Astrocyte (in vitro differentiated cells and primary cell): ENCODE results near the gene MOV10L1. TPM values are rescaled to one million over a fixed set of nuclear protein-coding genes. Genes with fewer than 3 reads are reported as not detected.

Experiments
- DNase-seq: peaks from one replicate; pipeline ENCODE4 v3.0.0-alpha.2; 2010; ENCODE audit warnings: low read depth
- FAIRE-seq: peaks from 2 replicates; lab custom pipeline; 2011; peaks lifted over from hg19 to GRCh38; lab: Jason Lieb, UNC
- H2AFZ ChIP-seq: 2 replicates; pipeline ENCODE4 v1.6.0; 2012; ENCODE audit warnings: low read depth, low read length, inconsistent platforms
- H3K27ac ChIP-seq: 2 replicates; pipeline ENCODE4 v1.5.1; 2011; ENCODE audit warnings: low read depth, low read length, inconsistent platforms
- H3K27me3 ChIP-seq: 2 replicates; pipeline ENCODE4 v1.6.0; 2011; ENCODE audit warnings: low read length, inconsistent platforms; ENCODE audit not compliant: insufficient read depth
- H3K36me3 ChIP-seq: 2 replicates; pipeline ENCODE4 v1.5.1; 2011; ENCODE audit warnings: low read length, inconsistent platforms; ENCODE audit not compliant: insufficient read depth
- H3K4me1 ChIP-seq: 2 replicates; pipeline ENCODE4 v1.5.1; 2011; ENCODE audit warnings: low read length, inconsistent platforms; ENCODE audit not compliant: insufficient read depth
- H3K4me2 ChIP-seq: 2 replicates; pipeline ENCODE4 v1.6.0; 2012; ENCODE audit warnings: low read length, inconsistent platforms
- H3K4me3 ChIP-seq: 2 replicates; pipeline ENCODE4 v1.5.1; 2011; ENCODE audit warnings: low read depth, mild to moderate bottlenecking, low read length, inconsistent platforms; ENCODE audit not compliant: insufficient read depth
- H3K79me2 ChIP-seq: 2 replicates; pipeline ENCODE4 v1.6.0; 2012; ENCODE audit warnings: mild to moderate bottlenecking, low read length, inconsistent platforms; ENCODE audit not compliant: insufficient read depth
- H3K9ac ChIP-seq: 2 replicates; pipeline ENCODE4 v1.6.0; 2012; ENCODE audit warnings: mild to moderate bottlenecking, low read length, inconsistent platforms
- H3K9me3 ChIP-seq: 2 replicates; pipeline ENCODE4 v1.5.1; 2012; ENCODE audit warnings: low read depth, mild to moderate bottlenecking, low read length, inconsistent platforms; ENCODE audit not compliant: insufficient read depth
- H4K20me1 ChIP-seq: 2 replicates; pipeline ENCODE4 v1.6.0; 2012; ENCODE audit warnings: low read length, inconsistent platforms; ENCODE audit not compliant: insufficient read depth
- H3K27ac Mint-ChIP-seq: one replicate; pipeline ENCODE4 v1.8.0; 2021; ENCODE audit warnings: mild to moderate bottlenecking, mixed read lengths; ENCODE audit not compliant: unreplicated experiment
- H3K27me3 Mint-ChIP-seq: one replicate; pipeline ENCODE4 v1.8.0; 2021; ENCODE audit warnings: low read depth, mixed read lengths; ENCODE audit not compliant: unreplicated experiment
- H3K36me3 Mint-ChIP-seq: one replicate; pipeline ENCODE4 v1.8.0; 2021; ENCODE audit warnings: low read depth, mixed read lengths; ENCODE audit not compliant: unreplicated experiment
- H3K4me1 Mint-ChIP-seq: one replicate; pipeline ENCODE4 v1.8.0; 2021; ENCODE audit warnings: low read depth, mixed read lengths; ENCODE audit not compliant: unreplicated experiment
- H3K4me3 Mint-ChIP-seq: one replicate; pipeline ENCODE4 v1.8.0; 2021; ENCODE audit warnings: mild to moderate bottlenecking, moderate library complexity, mixed read lengths; ENCODE audit not compliant: unreplicated experiment
- H3K9me3 Mint-ChIP-seq: one replicate; pipeline ENCODE4 v1.8.0; 2021; ENCODE audit warnings: mild to moderate bottlenecking, mixed read lengths; ENCODE audit not compliant: unreplicated experiment
- CTCF ChIP-seq: IDR thresholded peaks from 2 replicates; pipeline ENCODE4 v1.5.1; 2011; ENCODE audit warnings: low read depth, mild to moderate bottlenecking, inconsistent platforms, low read length, moderate library complexity; ENCODE audit not compliant: insufficient read depth
- EZH2 ChIP-seq: IDR thresholded peaks from 2 replicates; pipeline ENCODE4 v1.6.1; 2012; ENCODE audit warnings: mild to moderate bottlenecking, low read length, inconsistent platforms; ENCODE audit not compliant: insufficient read depth
- total RNA-seq: library from RNA; stranded (reverse); gene quantifications from 2 replicates; pipeline ENCODE4 v1.2.1, GENCODE V29; 2021

The MOV10L1 gene
- total RNA-seq, 1 donor from 2014 or later, result 0.61 TPM

- Mint-ChIP-seq H3K4me3 (no peak overlapping the region), H3K27me3 (peaks cover 22% of the 10 kb centered on the region), H3K9me3 (peaks cover 14% of the 10 kb centered on the region), H3K36me3 (no peaks in the 10 kb centered on the region), H3K4me1 (no peaks in the 10 kb centered on the region), H3K27ac (no peak overlapping the region)
- H3K27me3 ChIP-seq, result peaks cover 3% of the 10 kb centered on the region
- DNase-seq (no peak), FAIRE-seq (no peak)
- TF ChIP-seq CTCF, result no peak
- TF ChIP-seq EZH2, result no peak
- no peak overlapping the region for H3K27ac ChIP-seq
- H4K20me1 ChIP-seq, result no peaks in the 10 kb centered on the region
- no peak overlapping the region for H3K9ac ChIP-seq
- no peaks in the 10 kb centered on the region for H3K9me3 ChIP-seq
- H2AFZ ChIP-seq, result no peak overlapping the region
- no peaks in the 10 kb centered on the region for H3K36me3 ChIP-seq
- no peaks in the 10 kb centered on the region for H3K79me2 ChIP-seq
- no peak overlapping the region for H3K4me2 ChIP-seq
- no peak overlapping the region for H3K4me3 ChIP-seq
- no peaks in the 10 kb centered on the region for H3K4me1 ChIP-seq
Observed at GRCh38 chr22:50046481-50047245, 43.1 kb upstream of the MOV10L1 start.

GRCh38 chr22:50047346-50047745, 42.5 kb upstream of the MOV10L1 start:
- H3K27ac ChIP-seq, result no peak overlapping the region
- H3K4me3 ChIP-seq, result no peak overlapping the region
- H3K4me3 Mint-ChIP-seq, result no peak overlapping the region
- H3K4me1 Mint-ChIP-seq, result no peaks in the 10 kb centered on the region
- DNase-seq (no peak), FAIRE-seq (no peak)
- H3K9me3 ChIP-seq, result no peaks in the 10 kb centered on the region
- no peaks in the 10 kb centered on the region for H3K79me2 ChIP-seq
- H3K4me2 ChIP-seq, result no peak overlapping the region
- no peak overlapping the region for H3K27ac Mint-ChIP-seq
- H3K9me3 Mint-ChIP-seq, result peaks cover 14% of the 10 kb centered on the region
- no peaks in the 10 kb centered on the region for H3K4me1 ChIP-seq
- H2AFZ ChIP-seq, result no peak overlapping the region
- H3K27me3 ChIP-seq, result peaks cover 3% of the 10 kb centered on the region
- H3K27me3 Mint-ChIP-seq, result peaks cover 18% of the 10 kb centered on the region
- TF ChIP-seq EZH2 (no peak), CTCF (no peak)
- no peaks in the 10 kb centered on the region for H3K36me3 Mint-ChIP-seq
- H3K36me3 ChIP-seq, result no peaks in the 10 kb centered on the region
- no peak overlapping the region for H3K9ac ChIP-seq
- no peaks in the 10 kb centered on the region for H4K20me1 ChIP-seq
